ENCODE measurements around the gene SMC2.

The SMC2 gene

GRCh38 chr9:104099630-104100029, 5.5 kb downstream of the SMC2 start:
- DNase-seq (ENCODE audit: low read depth) = no peak
- H3K4me3 ChIP-seq (ENCODE audit: low read depth, low read length) = no peak overlapping the region
- no peak for TF ChIP-seq CTCF (IDR thresholded peaks at IDR 0.05; ENCODE audit: low read depth, low read length, missing control alignments)

- no peak for DNase-seq (ENCODE audit: low read depth)
- TF ChIP-seq CTCF (IDR thresholded peaks at IDR 0.05; ENCODE audit: low read depth, low read length, missing control alignments) = no peak
- no peak overlapping the region for H3K4me3 ChIP-seq (ENCODE audit: low read depth, low read length)
Observed at GRCh38 chr9:104104360-104104759, 10.3 kb downstream of the SMC2 start.

- no peak overlapping the region for H3K4me3 ChIP-seq (ENCODE audit: low read depth, low read length)
- no peak for TF ChIP-seq CTCF (IDR thresholded peaks at IDR 0.05; ENCODE audit: low read depth, low read length, missing control alignments)
- no peak for DNase-seq (ENCODE audit: low read depth)
Observed at GRCh38 chr9:104107799-104108198, 13.7 kb downstream of the SMC2 start.

- TF ChIP-seq CTCF (IDR thresholded peaks at IDR 0.05; ENCODE audit: low read depth, low read length, missing control alignments) = no peak
- no peak for DNase-seq (ENCODE audit: low read depth)
- H3K4me3 ChIP-seq (ENCODE audit: low read depth, low read length) = no peak overlapping the region
Observed at GRCh38 chr9:104108315-104108714, 14.2 kb downstream of the SMC2 start.

GRCh38 chr9:104110509-104110908, 16.4 kb downstream of the SMC2 start:
- no peak overlapping the region for H3K4me3 ChIP-seq (ENCODE audit: low read depth, low read length)
- TF ChIP-seq CTCF (IDR thresholded peaks at IDR 0.05; ENCODE audit: low read depth, low read length, missing control alignments) = no peak
- DNase-seq (ENCODE audit: low read depth) = no peak

- TF ChIP-seq CTCF (IDR thresholded peaks at IDR 0.05; ENCODE audit: low read depth, low read length, missing control alignments) = no peak
- no peak overlapping the region for H3K4me3 ChIP-seq (ENCODE audit: low read depth, low read length)
- no peak for DNase-seq (ENCODE audit: low read depth)
Observed at GRCh38 chr9:104118916-104119315, 24.8 kb downstream of the SMC2 start.

GRCh38 chr9:104121022-104121421, 26.9 kb downstream of the SMC2 start:
- no peak overlapping the region for H3K4me3 ChIP-seq (ENCODE audit: low read depth, low read length)
- no peak for TF ChIP-seq CTCF (IDR thresholded peaks at IDR 0.05; ENCODE audit: low read depth, low read length, missing control alignments)
- no peak for DNase-seq (ENCODE audit: low read depth)

All from GM12864 (cell line).